ENCODE measurements around the gene NDUFB2. TPM values are rescaled to one million over a fixed set of nuclear protein-coding genes. Genes with fewer than 3 reads are reported as not detected.
"Not testable (repeated sequence)": the region's sequence is repeated elsewhere in the genome, so short reads cannot be mapped to it uniquely, and the experiment has no call there.

NDUFB2 gene
- polyA plus RNA-seq, 3 donors from 2014 or later: 742 to 1,051 (median 942) TPM

GRCh38 chr7:140675726-140676125 lies 20.8 kb upstream of the NDUFB2 start:
- H3K4me3 Mint-ChIP-seq: peak overlapping the region in 4 of 5 donors; percentile 7 to 82 (median 46)
- no peak for DNase-seq
- peaks cover 8 to 32% (median 22%) of the 10 kb centered on the region in 3 donors for H3K36me3 Mint-ChIP-seq
- no peaks in the 10 kb centered on the region for H3K9me3 Mint-ChIP-seq
- H3K4me1 Mint-ChIP-seq: peaks cover 28 to 36% of the 10 kb centered on the region in 2 donors
- no peak overlapping the region for H3K27ac Mint-ChIP-seq
- peaks cover 0 to 3% (median 2%) of the 10 kb centered on the region in 3 donors for H3K27me3 Mint-ChIP-seq (ENCODE audit: low read depth in 3 of 3)

GRCh38 chr7:140676306-140676705 lies 20.2 kb upstream of the NDUFB2 start:
- Mint-ChIP-seq H3K36me3 (peaks cover 11 to 35% (median 26%) of the 10 kb centered on the region in 3 donors), H3K4me1 (peaks cover 27 to 36% of the 10 kb centered on the region in 2 donors), H3K9me3 (no peaks in the 10 kb centered on the region), H3K27ac (peak overlapping the region in 3 of 6 donors; percentile 6 to 32 (median 17)), H3K27me3 (ENCODE audit: low read depth in 3 of 3) (peaks cover 0 to 3% (median 2%) of the 10 kb centered on the region in 3 donors), H3K4me3 (peak overlapping the region in 2 of 5 donors; percentile 9 to 46)
- no peak for DNase-seq

- H3K27me3 Mint-ChIP-seq (ENCODE audit: low read depth in 3 of 3); H3K27ac Mint-ChIP-seq; DNase-seq; H3K4me3 Mint-ChIP-seq; H3K9me3 Mint-ChIP-seq: not testable (repeated sequence)
- Mint-ChIP-seq H3K36me3 (peaks cover 11 to 37% (median 26%) of the 10 kb centered on the region in 3 donors), H3K4me1 (peaks cover 27 to 35% of the 10 kb centered on the region in 2 donors)
Observed at GRCh38 chr7:140676956-140677355, 19.6 kb upstream of the NDUFB2 start.

- Mint-ChIP-seq H3K4me3 (no peak overlapping the region), H3K9me3 (no peaks in the 10 kb centered on the region), H3K27ac (peak overlapping the region in 1 of 6 donors; percentile 46), H3K36me3 (peaks cover 11 to 41% (median 26%) of the 10 kb centered on the region in 3 donors), H3K4me1 (peaks cover 22 to 30% of the 10 kb centered on the region in 2 donors), H3K27me3 (ENCODE audit: low read depth in 3 of 3) (peaks cover 0 to 3% (median 2%) of the 10 kb centered on the region in 3 donors)
- DNase-seq: no peak
Observed at GRCh38 chr7:140677496-140677895, 19.0 kb upstream of the NDUFB2 start.

- H3K4me3 Mint-ChIP-seq: no peak overlapping the region
Observed at GRCh38 chr7:140678081-140678815, 18.3 kb upstream of the NDUFB2 start.

GRCh38 chr7:140678816-140679130 lies 17.7 kb upstream of the NDUFB2 start:
- no peak overlapping the region for H3K4me3 Mint-ChIP-seq
- H3K36me3 Mint-ChIP-seq: peaks cover 11 to 41% (median 26%) of the 10 kb centered on the region in 3 donors
- no peak for DNase-seq
- H3K4me1 Mint-ChIP-seq: peaks cover 19 to 26% of the 10 kb centered on the region in 2 donors
- H3K9me3 Mint-ChIP-seq: no peaks in the 10 kb centered on the region
- H3K27ac Mint-ChIP-seq: no peak overlapping the region
- H3K27me3 Mint-ChIP-seq (ENCODE audit: low read depth in 3 of 3): peaks cover 0 to 3% (median 2%) of the 10 kb centered on the region in 3 donors

More at GRCh38 chr7:140678081-140678815, 18.3 kb upstream of the NDUFB2 start:
- Mint-ChIP-seq H3K27ac (no peak overlapping the region), H3K27me3 (ENCODE audit: low read depth in 3 of 3) (peaks cover 0 to 3% (median 2%) of the 10 kb centered on the region in 3 donors), H3K4me1 (peaks cover 22 to 29% of the 10 kb centered on the region in 2 donors), H3K9me3 (no peaks in the 10 kb centered on the region), H3K36me3 (peaks cover 11 to 41% (median 26%) of the 10 kb centered on the region in 3 donors)
- no peak for DNase-seq

GRCh38 chr7:140679186-140679585 lies 17.3 kb upstream of the NDUFB2 start:
- Mint-ChIP-seq H3K36me3 (peaks cover 11 to 43% (median 31%) of the 10 kb centered on the region in 3 donors), H3K27me3 (ENCODE audit: low read depth in 3 of 3) (peaks cover 0 to 3% (median 2%) of the 10 kb centered on the region in 3 donors), H3K27ac (no peak overlapping the region), H3K4me1 (peaks cover 15 to 22% of the 10 kb centered on the region in 2 donors), H3K9me3 (no peaks in the 10 kb centered on the region), H3K4me3 (no peak overlapping the region)
- no peak for DNase-seq

GRCh38 chr7:140680886-140681285 lies 15.6 kb upstream of the NDUFB2 start:
- Mint-ChIP-seq H3K4me3 (no peak overlapping the region), H3K27ac (no peak overlapping the region), H3K36me3 (peaks cover 11 to 47% (median 36%) of the 10 kb centered on the region in 3 donors), H3K9me3 (no peaks in the 10 kb centered on the region), H3K4me1 (peaks cover 0 to 6% of the 10 kb centered on the region in 2 donors), H3K27me3 (ENCODE audit: low read depth in 3 of 3) (peaks cover 0 to 3% (median 2%) of the 10 kb centered on the region in 3 donors)
- no peak for DNase-seq

- no peak overlapping the region for H3K4me3 Mint-ChIP-seq
- no peaks in the 10 kb centered on the region for H3K9me3 Mint-ChIP-seq
- peaks cover 11 to 43% (median 38%) of the 10 kb centered on the region in 3 donors for H3K36me3 Mint-ChIP-seq
- H3K27me3 Mint-ChIP-seq (ENCODE audit: low read depth in 3 of 3): peaks cover 0 to 3% (median 2%) of the 10 kb centered on the region in 3 donors
- no peak overlapping the region for H3K27ac Mint-ChIP-seq
- DNase-seq: no peak
- H3K4me1 Mint-ChIP-seq: no peaks in the 10 kb centered on the region
Observed at GRCh38 chr7:140681766-140682165, 14.7 kb upstream of the NDUFB2 start.

GRCh38 chr7:140683657-140684056 lies 12.9 kb upstream of the NDUFB2 start:
- Mint-ChIP-seq H3K36me3 (peaks cover 6 to 35% (median 27%) of the 10 kb centered on the region in 3 donors), H3K27me3 (ENCODE audit: low read depth in 3 of 3) (no peaks in the 10 kb centered on the region), H3K4me1 (no peaks in the 10 kb centered on the region), H3K27ac (no peak overlapping the region), H3K9me3 (no peaks in the 10 kb centered on the region), H3K4me3 (no peak overlapping the region)
- DNase-seq: no peak

GRCh38 chr7:140684066-140684950 lies 12.2 kb upstream of the NDUFB2 start:
- Mint-ChIP-seq H3K27me3 (ENCODE audit: low read depth in 3 of 3) (no peaks in the 10 kb centered on the region), H3K27ac (peak overlapping the region in 1 of 6 donors; percentile 14), H3K36me3 (peaks cover 6 to 31% (median 23%) of the 10 kb centered on the region in 3 donors), H3K4me3 (no peak overlapping the region), H3K9me3 (no peaks in the 10 kb centered on the region), H3K4me1 (no peaks in the 10 kb centered on the region)
- DNase-seq: no peak

GRCh38 chr7:140685407-140686087 lies 11.0 kb upstream of the NDUFB2 start:
- no peak for DNase-seq
- H3K27ac Mint-ChIP-seq: peak overlapping the region in 1 of 6 donors; percentile 24
- peaks cover 5 to 21% (median 18%) of the 10 kb centered on the region in 3 donors for H3K36me3 Mint-ChIP-seq
- no peaks in the 10 kb centered on the region for H3K4me1 Mint-ChIP-seq
- H3K27me3 Mint-ChIP-seq (ENCODE audit: low read depth in 3 of 3): no peaks in the 10 kb centered on the region
- no peaks in the 10 kb centered on the region for H3K9me3 Mint-ChIP-seq
- H3K4me3 Mint-ChIP-seq: no peak overlapping the region

GRCh38 chr7:140686921-140687320 lies 9.6 kb upstream of the NDUFB2 start:
- Mint-ChIP-seq H3K27ac (no peak overlapping the region), H3K4me1 (no peaks in the 10 kb centered on the region), H3K36me3 (peaks cover 0 to 18% (median 14%) of the 10 kb centered on the region in 3 donors), H3K27me3 (ENCODE audit: low read depth in 3 of 3) (no peaks in the 10 kb centered on the region), H3K4me3 (no peak overlapping the region), H3K9me3 (no peaks in the 10 kb centered on the region)
- DNase-seq: no peak
